Muscle layer of colon (tissue), 2 donors: ENCODE measurements around the gene RASAL1.

Experiments
- H3K27ac ChIP-seq: one replicate; pipeline ENCODE4 v1.7.0; 2013; ENCODE audit warnings: low read depth, mild to moderate bottlenecking, low read length, moderate library complexity
- H3K27me3 ChIP-seq, 2 donors: one replicate each; pipeline ENCODE4 v1.7.0; 2013; ENCODE audit warnings: low read length in 2 of 2, mild to moderate bottlenecking in 2 of 2; ENCODE audit not compliant: insufficient read depth in 2 of 2, control insufficient read depth in 1 of 2
- H3K36me3 ChIP-seq: one replicate; pipeline ENCODE4 v1.7.0; 2013; ENCODE audit warnings: mild to moderate bottlenecking, low read length; ENCODE audit not compliant: insufficient read depth
- H3K4me1 ChIP-seq: one replicate; pipeline ENCODE4 v1.7.0; 2013; ENCODE audit warnings: mild to moderate bottlenecking, low read length; ENCODE audit not compliant: insufficient read depth
- H3K4me3 ChIP-seq, 2 donors: one replicate each; pipeline ENCODE4 v1.7.0; 2013; ENCODE audit warnings: low read length in 2 of 2, low read depth in 1 of 2, mild to moderate bottlenecking in 1 of 2, moderate library complexity in 1 of 2
- H3K9ac ChIP-seq: one replicate; pipeline ENCODE4 v1.7.0; 2013; ENCODE audit warnings: low read length
- H3K9me3 ChIP-seq: one replicate; pipeline ENCODE4 v1.7.0; 2013; ENCODE audit warnings: mild to moderate bottlenecking, low read length
- donor health status: abdominal sarcoma.
- donor health status: Adenocarcinoma of cecum.

RASAL1 gene

DNA sequence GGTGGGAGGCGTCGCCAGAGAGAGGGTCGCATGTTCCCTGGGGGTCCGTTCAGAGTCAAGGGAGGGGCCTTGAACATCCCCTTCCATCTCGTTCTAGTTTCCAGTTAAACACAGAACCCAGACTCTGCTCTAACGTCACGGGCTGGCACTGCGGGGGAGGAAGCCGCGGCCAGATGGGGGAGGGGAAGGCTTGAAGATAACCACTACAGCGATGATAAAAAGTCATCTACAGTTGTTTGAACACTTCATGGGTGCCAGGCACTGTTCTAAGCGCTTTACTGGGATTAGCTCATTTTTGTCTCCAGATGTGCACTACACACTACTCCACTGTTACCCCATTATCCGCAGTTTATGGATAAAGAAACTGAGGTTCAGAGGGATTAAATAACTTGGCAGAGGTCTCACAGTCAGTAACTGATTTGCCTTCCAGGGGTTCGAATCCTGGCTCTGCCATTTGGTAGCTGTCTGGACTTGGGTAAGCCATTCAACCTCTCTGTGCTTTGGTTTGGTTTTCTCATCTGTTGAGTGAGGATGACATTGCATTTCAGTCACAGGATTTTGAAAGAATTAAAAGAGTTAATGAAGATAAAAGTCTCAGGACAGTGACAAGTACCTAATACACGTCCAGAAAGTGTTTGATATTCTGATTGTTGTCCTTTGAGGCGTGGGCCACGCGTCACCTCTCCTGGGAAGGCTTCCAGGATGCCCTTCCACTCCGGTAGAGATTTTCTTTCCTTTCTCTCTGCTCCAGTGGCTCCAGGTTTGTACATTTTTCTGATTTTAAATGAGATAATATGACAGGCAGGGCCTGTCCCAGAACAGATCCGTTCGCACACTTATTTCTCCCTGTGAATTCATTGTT, 798 bp upstream of the RASAL1 start:
- Histone ChIP-seq H3K27ac (no peak overlapping the region), H3K9ac (no peak overlapping the region)

GRCh38 chr12:113134521-113134951, 1.0 kb downstream of the RASAL1 start:
- H3K9me3 ChIP-seq: no peaks in the 10 kb centered on the region
- H3K27ac ChIP-seq: no peak overlapping the region
- H3K9ac ChIP-seq: no peak overlapping the region
- peaks cover 0 to 28% of the 10 kb centered on the region in 2 donors for H3K27me3 ChIP-seq
- no peaks in the 10 kb centered on the region for H3K36me3 ChIP-seq
- no peaks in the 10 kb centered on the region for H3K4me1 ChIP-seq
- no peak overlapping the region for H3K4me3 ChIP-seq

More for the DNA sequence above, 798 bp upstream of the RASAL1 start:
- H3K9me3 ChIP-seq: no peaks in the 10 kb centered on the region
- H3K4me3 ChIP-seq: no peak overlapping the region
- H3K27me3 ChIP-seq: peaks cover 0 to 28% of the 10 kb centered on the region in 2 donors
- no peaks in the 10 kb centered on the region for H3K36me3 ChIP-seq
- H3K4me1 ChIP-seq: no peaks in the 10 kb centered on the region

DNA sequence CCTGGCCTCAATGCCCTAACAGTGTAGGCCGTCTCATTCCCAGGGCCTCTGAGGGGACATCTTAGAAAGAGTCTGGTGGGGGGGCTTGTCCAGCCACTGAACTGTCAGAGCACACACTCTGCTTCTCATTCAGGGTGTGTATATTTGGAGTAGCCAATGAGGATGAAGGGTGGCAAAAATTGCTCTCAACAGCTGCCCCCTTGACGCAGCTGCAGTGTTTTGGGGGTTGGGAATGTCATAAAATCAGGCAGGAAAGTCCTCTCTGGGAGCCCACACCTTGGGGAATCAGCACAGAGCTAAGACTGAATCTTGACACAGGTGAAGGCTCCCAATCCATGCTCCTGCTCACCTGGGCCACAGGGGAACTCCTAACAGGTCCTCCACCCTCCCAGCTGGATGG, 1.5 kb downstream of the RASAL1 start:
- H3K9ac ChIP-seq: no peak overlapping the region

GRCh38 chr12:113133666-113134065, 1.9 kb downstream of the RASAL1 start:
- H3K27ac ChIP-seq: no peak overlapping the region
- H3K9ac ChIP-seq: no peak overlapping the region
- H3K27me3 ChIP-seq: peaks cover 0 to 28% of the 10 kb centered on the region in 2 donors
- H3K4me1 ChIP-seq: no peaks in the 10 kb centered on the region
- no peaks in the 10 kb centered on the region for H3K9me3 ChIP-seq
- no peaks in the 10 kb centered on the region for H3K36me3 ChIP-seq
- H3K4me3 ChIP-seq: no peak overlapping the region

More for the DNA sequence above, 1.5 kb downstream of the RASAL1 start:
- H3K27me3 ChIP-seq: peaks cover 0 to 28% of the 10 kb centered on the region in 2 donors
- no peak overlapping the region for H3K4me3 ChIP-seq
- no peak overlapping the region for H3K27ac ChIP-seq
- no peaks in the 10 kb centered on the region for H3K36me3 ChIP-seq
- no peaks in the 10 kb centered on the region for H3K9me3 ChIP-seq
- no peaks in the 10 kb centered on the region for H3K4me1 ChIP-seq

DNA sequence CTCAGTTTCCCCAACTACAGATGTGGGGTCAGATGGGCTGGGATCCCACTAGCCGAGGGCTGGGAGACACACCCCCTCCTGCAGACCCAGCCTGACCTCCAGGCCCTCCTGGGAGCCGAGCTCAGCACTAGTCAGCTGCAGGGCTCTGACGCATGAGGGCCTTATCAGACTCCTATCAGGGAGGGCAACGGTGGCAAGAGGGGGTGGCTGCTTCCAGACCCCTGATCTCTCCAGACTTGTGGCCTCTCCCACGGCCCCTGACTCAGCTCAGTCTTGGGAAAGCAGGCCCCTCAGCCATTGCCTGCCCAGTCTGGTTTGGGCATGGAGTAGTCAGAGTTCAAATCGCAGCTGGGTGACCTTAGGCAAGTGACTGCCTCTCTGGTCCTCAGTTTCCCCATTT, 2.5 kb downstream of the RASAL1 start:
- H3K9me3 ChIP-seq: no peaks in the 10 kb centered on the region
- H3K36me3 ChIP-seq: no peaks in the 10 kb centered on the region
- H3K4me3 ChIP-seq: no peak overlapping the region
- H3K27me3 ChIP-seq: peaks cover 0 to 28% of the 10 kb centered on the region in 2 donors
- no peak overlapping the region for H3K27ac ChIP-seq
- no peaks in the 10 kb centered on the region for H3K4me1 ChIP-seq
- H3K9ac ChIP-seq: no peak overlapping the region

GRCh38 chr12:113131556-113131955, 4.0 kb downstream of the RASAL1 start:
- Histone ChIP-seq H3K9me3 (no peaks in the 10 kb centered on the region), H3K36me3 (no peaks in the 10 kb centered on the region), H3K4me1 (no peaks in the 10 kb centered on the region), H3K4me3 (no peak overlapping the region), H3K27me3 (peaks cover 0 to 21% of the 10 kb centered on the region in 2 donors), H3K9ac (no peak overlapping the region), H3K27ac (no peak overlapping the region)

GRCh38 chr12:113130457-113131135, 5.0 kb downstream of the RASAL1 start:
- H3K27ac ChIP-seq: no peak overlapping the region
- no peaks in the 10 kb centered on the region for H3K36me3 ChIP-seq
- H3K4me3 ChIP-seq: no peak overlapping the region
- no peak overlapping the region for H3K9ac ChIP-seq
- peaks cover 0 to 15% of the 10 kb centered on the region in 2 donors for H3K27me3 ChIP-seq
- no peaks in the 10 kb centered on the region for H3K9me3 ChIP-seq
- H3K4me1 ChIP-seq: no peaks in the 10 kb centered on the region

- no peak overlapping the region for H3K27ac ChIP-seq
- no peak overlapping the region for H3K9ac ChIP-seq
- no peaks in the 10 kb centered on the region for H3K4me1 ChIP-seq
- H3K4me3 ChIP-seq: no peak overlapping the region
- H3K27me3 ChIP-seq: peaks cover 0 to 7% of the 10 kb centered on the region in 2 donors
- no peaks in the 10 kb centered on the region for H3K36me3 ChIP-seq
- no peaks in the 10 kb centered on the region for H3K9me3 ChIP-seq
These were observed 5.7 kb downstream of the RASAL1 start for GRCh38 chr12:113129664-113130456.

- no peaks in the 10 kb centered on the region for H3K9me3 ChIP-seq
These were observed 6.5 kb downstream of the RASAL1 start for GRCh38 chr12:113128802-113129663.

DNA sequence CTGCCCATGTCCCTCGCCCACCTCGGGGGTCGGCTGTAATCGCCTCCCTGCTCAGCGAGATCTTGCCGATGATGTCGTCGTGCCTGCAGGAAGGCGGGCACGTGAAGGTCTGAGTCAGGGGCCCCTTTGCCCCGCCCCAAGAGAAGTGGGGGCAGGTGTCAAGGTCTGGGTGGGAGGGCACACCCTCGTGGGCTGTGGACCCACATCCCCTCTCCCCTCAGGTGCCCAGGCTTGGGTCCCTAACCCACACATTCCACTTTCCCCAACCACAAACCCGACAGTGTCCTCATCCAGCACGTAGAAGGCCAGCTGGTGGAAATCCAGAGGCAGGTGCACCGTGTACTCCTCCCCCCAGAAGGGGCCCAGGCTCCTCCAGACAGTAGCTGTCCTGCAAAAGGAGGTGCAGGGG, 7.8 kb downstream of the RASAL1 start:
- Histone ChIP-seq H3K4me3 (no peak overlapping the region), H3K36me3 (no peaks in the 10 kb centered on the region), H3K27me3 (no peaks in the 10 kb centered on the region), H3K4me1 (no peaks in the 10 kb centered on the region), H3K27ac (no peak overlapping the region), H3K9me3 (no peaks in the 10 kb centered on the region), H3K9ac (no peak overlapping the region)

More at GRCh38 chr12:113128802-113129663, 6.5 kb downstream of the RASAL1 start:
- Histone ChIP-seq H3K9ac (no peak overlapping the region), H3K27me3 (no peaks in the 10 kb centered on the region), H3K36me3 (no peaks in the 10 kb centered on the region), H3K4me3 (no peak overlapping the region), H3K4me1 (no peaks in the 10 kb centered on the region), H3K27ac (no peak overlapping the region)
